Upper lobe of left lung (tissue), 6 donors: ENCODE measurements around the gene UBE2D3. TPM values are rescaled to one million over a fixed set of nuclear protein-coding genes. Genes with fewer than 3 reads are reported as not detected.
A peak's percentile ranks its signal among the peaks of the same experiment; 100 is the strongest.

Source experiments
- ATAC-seq, 2 donors: fragments of 200-7000 bp; cut with Tn5 transposase; one replicate each; pipeline ENCODE4 v1.9.1; 2022; ENCODE audit warnings: mild to moderate bottlenecking in 2 of 2, moderate library complexity in 2 of 2; ENCODE audit not compliant: low FRiP score in 2 of 2
- DNase-seq, 2 donors: peaks; one replicate each; pipeline ENCODE4 v3.0.0-alpha.2; 2019 to 2020
- H3K27ac ChIP-seq, 4 donors: fragments of 200-600 bp; sonication (generic); one replicate each; pipeline ENCODE4 v1.5.1; 2016 to 2019
- H3K27me3 ChIP-seq, 4 donors: fragments of 200-600 bp; sonication (generic); one replicate each; pipeline ENCODE4 v1.5.1; 2017 to 2019
- H3K36me3 ChIP-seq, 4 donors: fragments of 200-600 bp; sonication (generic); one replicate each; pipeline ENCODE4 v1.5.1; 2016 to 2019
- H3K4me1 ChIP-seq, 4 donors: fragments of 200-600 bp; sonication (generic); one replicate each; pipeline ENCODE4 v1.5.1; 2018 to 2019
- H3K4me3 ChIP-seq, 4 donors: fragments of 200-600 bp; sonication (generic); one replicate each; pipeline ENCODE4 v1.5.1; 2017 to 2019; ENCODE audit warnings: mild to moderate bottlenecking in 2 of 4, moderate library complexity in 1 of 4
- H3K9me3 ChIP-seq, 4 donors: fragments of 200-600 bp; sonication (generic); one replicate each; pipeline ENCODE4 v1.5.1; 2018 to 2019
- CTCF ChIP-seq, 6 experiments: fragments of 450-650 bp in 4 of 6; fragments of 200-600 bp in 2 of 6; sonication (generic) in 2 of 6; IDR thresholded peaks; one replicate each; pipeline ENCODE4 v1.5.1; 2016 to 2019; ENCODE audit warnings: antibody characterized with exemption in 6 of 6
- EP300 ChIP-seq, 4 donors: sonication (generic); formaldehyde crosslinking; IDR thresholded peaks; one replicate each; pipeline ENCODE4 v1.5.1; 2017; ENCODE audit warnings: antibody characterized with exemption in 4 of 4, control low read depth in 2 of 4
- POLR2A ChIP-seq, 4 donors: fragments of 450-650 bp; IDR thresholded peaks; one replicate each; pipeline ENCODE4 v1.5.1; 2016 to 2017; ENCODE audit warnings: antibody characterized with exemption in 4 of 4, mild to moderate bottlenecking in 2 of 4
- POLR2AphosphoS5 ChIP-seq, 2 donors: sonication (generic); formaldehyde crosslinking; IDR thresholded peaks; one replicate each; pipeline ENCODE4 v1.5.1; 2017; ENCODE audit warnings: antibody characterized with exemption in 2 of 2
- WGBS, 2 donors: methylation state at CpG; one replicate each; pipeline ENCODE4 v1.1.5; 2017 to 2018; 5-methylcytosine and 5-hydroxymethylcytosine counted together
- total RNA-seq, 6 donors: library from RNA; depleted of rRNA in 4 of 6; stranded (reverse); fragments of >200 nt in 4 of 6; gene quantifications; one replicate each; pipeline versions ENCODE4 v1.1.0 to v1.2.1, GENCODE V29; 2016 to 2021
- donor health status: DM: no; HTN: no; CAD: no; lungs with moderate emphysema.
- donor health status: DM: no; HTN: yes; CAD: no; lungs with severe emphysema.

UBE2D3 gene
- total RNA-seq, 6 donors from 2014 or later: 215 to 376 (median 317) TPM

GRCh38 chr4:102860611-102861324 lies 33.4 kb upstream of the UBE2D3 start:
- DNase-seq: no peak
- Histone ChIP-seq H3K27ac (no peak overlapping the region), H3K27me3 (no peaks in the 10 kb centered on the region), H3K4me1 (no peaks in the 10 kb centered on the region), H3K9me3 (peaks cover 4 to 14% (median 8%) of the 10 kb centered on the region in 4 donors), H3K36me3 (no peaks in the 10 kb centered on the region), H3K4me3 (no peak overlapping the region)
- 75 to 91% methylated on average over 2 of the region's 2 CpGs for WGBS, 2 donors
- no peak for TF ChIP-seq EP300 (IDR thresholded peaks at IDR 0.05)
- TF ChIP-seq POLR2A (IDR thresholded peaks at IDR 0.05): no peak
- TF ChIP-seq CTCF (IDR thresholded peaks at IDR 0.05): no peak
- no peak for TF ChIP-seq POLR2AphosphoS5 (IDR thresholded peaks at IDR 0.05)
- peak in 1 of 2 donors; percentile 56 for ATAC-seq

GRCh38 chr4:102858828-102859464 lies 31.6 kb upstream of the UBE2D3 start:
- TF ChIP-seq POLR2AphosphoS5 (IDR thresholded peaks at IDR 0.05) (no peak), EP300 (IDR thresholded peaks at IDR 0.05) (no peak), POLR2A (IDR thresholded peaks at IDR 0.05) (no peak), CTCF (IDR thresholded peaks at IDR 0.05) (no peak)
- Histone ChIP-seq H3K9me3 (peaks cover 4 to 14% (median 8%) of the 10 kb centered on the region in 4 donors), H3K27me3 (no peaks in the 10 kb centered on the region), H3K4me1 (no peaks in the 10 kb centered on the region), H3K36me3 (no peaks in the 10 kb centered on the region), H3K4me3 (no peak overlapping the region), H3K27ac (no peak overlapping the region)
- no peak for DNase-seq
- 85 to 88% methylated on average over 2 of the region's 2 CpGs for WGBS, 2 donors
- no peak for ATAC-seq

GRCh38 chr4:102850370-102850769 lies 23.0 kb upstream of the UBE2D3 start:
- ATAC-seq (no peak), DNase-seq (no peak)
- Histone ChIP-seq H3K4me3 (no peak overlapping the region), H3K27ac (no peak overlapping the region), H3K4me1 (no peaks in the 10 kb centered on the region), H3K27me3 (no peaks in the 10 kb centered on the region), H3K36me3 (no peaks in the 10 kb centered on the region), H3K9me3 (no peaks in the 10 kb centered on the region)
- WGBS, 2 donors: 94 to 99% methylated on average over 2 of the region's 2 CpGs
- TF ChIP-seq POLR2A (IDR thresholded peaks at IDR 0.05): no peak
- no peak for TF ChIP-seq POLR2AphosphoS5 (IDR thresholded peaks at IDR 0.05)
- no peak for TF ChIP-seq CTCF (IDR thresholded peaks at IDR 0.05)
- TF ChIP-seq EP300 (IDR thresholded peaks at IDR 0.05): no peak

GRCh38 chr4:102849579-102850104 lies 22.3 kb upstream of the UBE2D3 start:
- 82 to 85% methylated on average over 3 of the region's 3 CpGs for WGBS, 2 donors

More at GRCh38 chr4:102849579-102850104, 22.3 kb upstream of the UBE2D3 start:
- DNase-seq (no peak), ATAC-seq (no peak)
- H3K4me1 ChIP-seq: no peaks in the 10 kb centered on the region
- TF ChIP-seq POLR2AphosphoS5 (IDR thresholded peaks at IDR 0.05) (no peak), CTCF (IDR thresholded peaks at IDR 0.05) (no peak), EP300 (IDR thresholded peaks at IDR 0.05) (no peak), POLR2A (IDR thresholded peaks at IDR 0.05) (no peak)
- H3K4me3 ChIP-seq: no peak overlapping the region
- H3K27me3 ChIP-seq: no peaks in the 10 kb centered on the region
- H3K27ac ChIP-seq: no peak overlapping the region
- H3K9me3 ChIP-seq: no peaks in the 10 kb centered on the region
- H3K36me3 ChIP-seq: no peaks in the 10 kb centered on the region
